NCI-H82 treated with DMSO at 0.1 percent for 48 hours (cell line): ENCODE data around the gene LAMB3.
A peak's percentile ranks its signal among the peaks of the same experiment; 100 is the strongest.
"Not testable (repeated sequence)": the region's sequence is repeated elsewhere in the genome, so short reads cannot be mapped to it uniquely, and the experiment has no call there.

ENCODE experiments used
- DNase-seq: peaks from one replicate; lab custom pipeline; 2025; ENCODE audit not compliant: unreplicated experiment; lab: John Stamatoyannopoulos, UW

LAMB3 gene

GRCh38 chr1:209652121-209652735, at the start of gene LAMB3:
Gene LAMB3 (minus strand): TSS chr1:209652425. CDS start chr1:209650944, 1,481 bp downstream.
- no peak for DNase-seq

GRCh38 chr1:209700686-209701085, 48.5 kb upstream of the LAMB3 start:
- not testable (repeated sequence) for DNase-seq

GRCh38 chr1:209697126-209697525, 44.9 kb upstream of the LAMB3 start:
- no peak for DNase-seq

- no peak for DNase-seq
Observed at GRCh38 chr1:209696673-209697072, 44.4 kb upstream of the LAMB3 start.

- DNase-seq = peak; percentile 84
Observed at GRCh38 chr1:209692745-209693504, 40.7 kb upstream of the LAMB3 start.

GRCh38 chr1:209692296-209692695, 40.1 kb upstream of the LAMB3 start:
- DNase-seq = no peak

GRCh38 chr1:209691237-209691636, 39.0 kb upstream of the LAMB3 start:
- DNase-seq = no peak

GRCh38 chr1:209689477-209689876, 37.3 kb upstream of the LAMB3 start:
- no peak for DNase-seq

- DNase-seq = no peak
Observed at GRCh38 chr1:209688746-209689234, 36.6 kb upstream of the LAMB3 start.

GRCh38 chr1:209686322-209686721, 34.1 kb upstream of the LAMB3 start:
- no peak for DNase-seq

GRCh38 chr1:209685821-209686220, 33.6 kb upstream of the LAMB3 start:
- no peak for DNase-seq

- no peak for DNase-seq
Observed at GRCh38 chr1:209678981-209679539, 26.8 kb upstream of the LAMB3 start.

GRCh38 chr1:209675565-209676154, 23.4 kb upstream of the LAMB3 start:
- no peak for DNase-seq

GRCh38 chr1:209674957-209675564, 22.8 kb upstream of the LAMB3 start, which contains the start of gene G0S2:
Gene G0S2 (plus strand): TSS chr1:209675412. CDS start chr1:209675685, 273 bp downstream.
- no peak for DNase-seq

- no peak for DNase-seq
Observed at GRCh38 chr1:209673631-209674417, 21.6 kb upstream of the LAMB3 start.

- no peak for DNase-seq
Observed at GRCh38 chr1:209672705-209673630, 20.7 kb upstream of the LAMB3 start.

- no peak for DNase-seq
Observed at GRCh38 chr1:209670441-209671082, 18.3 kb upstream of the LAMB3 start.

- no peak for DNase-seq
Observed at GRCh38 chr1:209667708-209668107, 15.5 kb upstream of the LAMB3 start.

- no peak for DNase-seq
Observed at GRCh38 chr1:209667103-209667502, 14.9 kb upstream of the LAMB3 start.
